ENCODE measurements around the gene HAND2. TPM values are rescaled to one million over a fixed set of nuclear protein-coding genes. Genes with fewer than 3 reads are reported as not detected.

The HAND2 gene
- polyA plus RNA-seq, 1 experiment, result 2.4 TPM

DNA sequence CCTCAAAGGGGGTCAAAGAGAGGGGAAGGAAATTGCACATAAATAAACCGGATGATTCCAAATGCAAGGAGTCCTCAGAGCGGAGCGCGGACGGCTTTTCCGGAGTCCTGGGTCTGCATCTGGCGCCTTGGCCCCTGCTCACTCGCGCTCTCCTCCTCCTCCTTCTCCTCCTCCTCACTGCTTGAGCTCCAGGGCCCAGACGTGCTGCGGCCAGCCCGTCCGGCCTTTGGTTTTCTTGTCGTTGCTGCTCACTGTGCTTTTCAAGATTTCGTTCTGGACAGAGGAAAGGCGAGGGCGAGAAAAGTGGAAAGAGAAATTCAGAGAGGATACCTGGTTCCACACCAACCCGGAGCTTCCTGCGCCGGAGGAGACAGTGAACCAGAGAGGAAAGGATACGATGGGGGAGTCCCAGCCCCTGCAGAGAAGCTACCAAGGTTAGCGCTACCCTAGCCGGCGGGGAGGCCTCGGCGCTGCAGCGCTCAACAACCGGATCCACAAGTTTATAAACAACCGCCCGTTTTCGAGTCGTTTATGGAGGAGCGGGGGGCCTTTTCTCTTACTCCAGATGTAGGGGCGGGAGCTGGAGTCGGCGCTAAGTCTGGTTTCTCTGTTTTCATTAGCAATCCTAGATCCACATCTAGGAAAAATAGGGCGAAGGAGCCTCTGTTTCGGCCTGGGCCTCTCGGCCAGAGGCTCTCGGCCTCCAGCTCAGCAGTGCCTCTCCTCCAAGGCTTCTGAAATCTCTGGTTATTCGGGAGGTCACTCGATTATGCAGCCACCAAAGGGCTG lies 2.7 kb downstream of the HAND2 start:
- peaks cover 45% of the 10 kb centered on the region for H3K9me3 ChIP-seq (ENCODE audit: control insufficient read depth, insufficient read depth, low read length)
- no peak for TF ChIP-seq CTCF (IDR thresholded peaks at IDR 0.05; ENCODE audit: low read depth, low read length)
- DNase-seq (ENCODE audit: low read depth, low spot score), result no peak
- CTCF ChIA-PET, result interaction anchor here (0.5 to 1.3 kb wide), 5 partner anchors 9 to 594 kb away, joined by 3 to 4 read pairs (median 3); no protein-coding TSS in a partner anchor
- POLR2A ChIA-PET, result no interaction called here
- peak overlapping the region; percentile 29 for H3K4me3 ChIP-seq (ENCODE audit: low read depth, low read length)
- H3K27ac ChIP-seq (ENCODE audit: low read depth, low read length), result no peak overlapping the region
- peaks cover 88% of the 10 kb centered on the region for H3K27me3 ChIP-seq (ENCODE audit: control insufficient read depth, insufficient read depth, low read length)

DNA sequence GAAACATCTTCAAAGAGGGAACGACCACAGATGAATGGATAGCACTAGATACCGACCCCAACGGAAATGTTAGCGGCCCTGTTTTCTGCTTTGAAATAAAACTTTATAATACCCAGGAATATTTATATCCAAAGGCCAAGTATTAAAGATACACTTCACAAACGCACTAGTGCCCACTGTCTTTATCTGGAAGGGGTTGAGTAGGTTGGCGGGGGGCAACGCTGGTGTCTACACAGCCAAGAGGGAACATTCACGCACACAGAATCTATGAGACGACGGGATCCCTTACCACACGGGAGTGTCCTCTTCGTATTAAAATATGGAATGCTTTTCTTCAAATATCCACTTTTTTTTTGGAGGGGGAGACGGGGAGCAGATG lies 3.3 kb downstream of the HAND2 start:
- Histone ChIP-seq H3K27ac (ENCODE audit: low read depth, low read length) (no peak overlapping the region), H3K4me3 (ENCODE audit: low read depth, low read length) (no peak overlapping the region), H3K27me3 (ENCODE audit: control insufficient read depth, insufficient read depth, low read length) (peaks cover 84% of the 10 kb centered on the region), H3K9me3 (ENCODE audit: control insufficient read depth, insufficient read depth, low read length) (peaks cover 44% of the 10 kb centered on the region)
- ChIA-PET POLR2A (no interaction called here), CTCF (interaction anchor here (1.3 kb wide), 1 partner anchor 514 kb away, joined by 4 read pairs; no protein-coding TSS in a partner anchor)
- DNase-seq (ENCODE audit: low read depth, low spot score), result no peak
- no peak for TF ChIP-seq CTCF (IDR thresholded peaks at IDR 0.05; ENCODE audit: low read depth, low read length)

- CTCF ChIA-PET, result interaction anchor here (0.6 kb wide), 2 partner anchors 105 to 110 kb away, joined by 3 read pairs; no protein-coding TSS in a partner anchor
- DNase-seq (ENCODE audit: low read depth, low spot score), result no peak
- TF ChIP-seq CTCF (IDR thresholded peaks at IDR 0.05; ENCODE audit: low read depth, low read length), result no peak
- Histone ChIP-seq H3K27me3 (ENCODE audit: control insufficient read depth, insufficient read depth, low read length) (peaks cover 83% of the 10 kb centered on the region), H3K4me3 (ENCODE audit: low read depth, low read length) (no peak overlapping the region), H3K27ac (ENCODE audit: low read depth, low read length) (no peak overlapping the region), H3K9me3 (ENCODE audit: control insufficient read depth, insufficient read depth, low read length) (peaks cover 37% of the 10 kb centered on the region)
- POLR2A ChIA-PET, result no interaction called here
Observed at GRCh38 chr4:173526027-173526482, 4.0 kb downstream of the HAND2 start.

- H3K9me3 ChIP-seq (ENCODE audit: control insufficient read depth, insufficient read depth, low read length), result peaks cover 37% of the 10 kb centered on the region
- no peak overlapping the region for H3K4me3 ChIP-seq (ENCODE audit: low read depth, low read length)
- POLR2A ChIA-PET, result no interaction called here
- TF ChIP-seq CTCF (IDR thresholded peaks at IDR 0.05; ENCODE audit: low read depth, low read length), result no peak
- H3K27me3 ChIP-seq (ENCODE audit: control insufficient read depth, insufficient read depth, low read length), result peaks cover 79% of the 10 kb centered on the region
- no peak overlapping the region for H3K27ac ChIP-seq (ENCODE audit: low read depth, low read length)
- CTCF ChIA-PET, result interaction anchor here (0.6 kb wide), 1 partner anchor 105 kb away, joined by 3 read pairs; no protein-coding TSS in a partner anchor
- no peak for DNase-seq (ENCODE audit: low read depth, low spot score)
Observed at GRCh38 chr4:173525118-173526011, 4.7 kb downstream of the HAND2 start.

Data from AG04450 (cell line).